Stimulated activated CD8-positive, alpha-beta memory T cell treated with anti-CD3 and anti-CD28 coated beads, Interleukin-4, amount 100 ng/mL, for 1 hour (primary cell): ENCODE data around the gene SON.
"Not testable (repeated sequence)": the region's sequence is repeated elsewhere in the genome, so short reads cannot be mapped to it uniquely, and the experiment has no call there.

Source experiments
- DNase-seq, 2 donors: peaks; one replicate each; pipeline ENCODE4 v3.0.0-alpha.2; 2020; ENCODE audit warnings: low read depth in 2 of 2, low spot score in 1 of 2

The SON gene, protein sequence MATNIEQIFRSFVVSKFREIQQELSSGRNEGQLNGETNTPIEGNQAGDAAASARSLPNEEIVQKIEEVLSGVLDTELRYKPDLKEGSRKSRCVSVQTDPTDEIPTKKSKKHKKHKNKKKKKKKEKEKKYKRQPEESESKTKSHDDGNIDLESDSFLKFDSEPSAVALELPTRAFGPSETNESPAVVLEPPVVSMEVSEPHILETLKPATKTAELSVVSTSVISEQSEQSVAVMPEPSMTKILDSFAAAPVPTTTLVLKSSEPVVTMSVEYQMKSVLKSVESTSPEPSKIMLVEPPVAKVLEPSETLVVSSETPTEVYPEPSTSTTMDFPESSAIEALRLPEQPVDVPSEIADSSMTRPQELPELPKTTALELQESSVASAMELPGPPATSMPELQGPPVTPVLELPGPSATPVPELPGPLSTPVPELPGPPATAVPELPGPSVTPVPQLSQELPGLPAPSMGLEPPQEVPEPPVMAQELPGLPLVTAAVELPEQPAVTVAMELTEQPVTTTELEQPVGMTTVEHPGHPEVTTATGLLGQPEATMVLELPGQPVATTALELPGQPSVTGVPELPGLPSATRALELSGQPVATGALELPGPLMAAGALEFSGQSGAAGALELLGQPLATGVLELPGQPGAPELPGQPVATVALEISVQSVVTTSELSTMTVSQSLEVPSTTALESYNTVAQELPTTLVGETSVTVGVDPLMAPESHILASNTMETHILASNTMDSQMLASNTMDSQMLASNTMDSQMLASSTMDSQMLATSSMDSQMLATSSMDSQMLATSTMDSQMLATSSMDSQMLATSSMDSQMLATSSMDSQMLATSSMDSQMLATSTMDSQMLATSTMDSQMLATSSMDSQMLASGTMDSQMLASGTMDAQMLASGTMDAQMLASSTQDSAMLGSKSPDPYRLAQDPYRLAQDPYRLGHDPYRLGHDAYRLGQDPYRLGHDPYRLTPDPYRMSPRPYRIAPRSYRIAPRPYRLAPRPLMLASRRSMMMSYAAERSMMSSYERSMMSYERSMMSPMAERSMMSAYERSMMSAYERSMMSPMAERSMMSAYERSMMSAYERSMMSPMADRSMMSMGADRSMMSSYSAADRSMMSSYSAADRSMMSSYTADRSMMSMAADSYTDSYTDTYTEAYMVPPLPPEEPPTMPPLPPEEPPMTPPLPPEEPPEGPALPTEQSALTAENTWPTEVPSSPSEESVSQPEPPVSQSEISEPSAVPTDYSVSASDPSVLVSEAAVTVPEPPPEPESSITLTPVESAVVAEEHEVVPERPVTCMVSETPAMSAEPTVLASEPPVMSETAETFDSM (N-terminal part only)

DNA sequence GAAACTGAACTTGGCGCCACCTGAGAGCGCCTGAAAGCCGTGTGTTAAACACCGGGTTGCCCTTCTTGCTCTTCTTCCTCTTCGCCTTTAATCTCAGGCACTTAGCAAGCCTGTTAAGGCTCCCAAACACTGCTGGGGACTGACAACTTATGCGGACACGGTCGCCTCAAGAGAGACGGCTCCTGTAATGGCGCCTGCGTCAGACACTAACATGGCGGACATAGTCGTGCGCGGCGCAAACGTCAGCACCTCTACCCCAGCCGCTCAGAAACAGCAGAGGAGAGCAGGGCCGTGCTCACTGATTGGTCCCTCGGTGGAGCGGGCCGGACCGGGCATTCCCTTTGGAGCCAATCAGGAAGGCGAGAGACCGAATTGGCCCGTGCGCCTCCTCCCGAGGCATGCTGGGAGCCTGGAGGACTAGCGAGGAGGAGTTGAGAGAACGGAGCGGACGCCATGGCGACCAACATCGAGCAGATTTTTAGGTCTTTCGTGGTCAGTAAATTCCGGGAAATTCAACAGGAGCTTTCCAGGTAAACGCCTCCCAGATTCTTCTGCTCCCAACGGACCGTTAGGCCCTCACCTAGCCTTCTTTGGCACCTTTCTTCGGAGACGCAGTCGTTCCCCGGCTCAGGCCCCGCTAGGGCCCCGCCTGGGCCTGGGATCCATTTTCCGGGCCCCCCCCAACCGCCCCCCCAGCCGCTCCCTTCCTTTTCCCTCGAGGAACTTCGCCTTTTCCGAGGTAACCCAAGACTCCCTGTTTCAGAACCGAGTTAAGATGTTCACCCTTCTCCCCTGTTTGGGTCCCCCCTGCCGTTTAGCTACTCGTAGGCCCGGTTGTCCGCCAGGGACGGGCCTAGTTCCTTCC lies at the start of gene SON:
SON (plus strand) TSS at position 399 of the 865 bp plus-strand sequence; CDS start at position 454, 55 bp downstream.
- peak; percentile 94 for DNase-seq

DNA sequence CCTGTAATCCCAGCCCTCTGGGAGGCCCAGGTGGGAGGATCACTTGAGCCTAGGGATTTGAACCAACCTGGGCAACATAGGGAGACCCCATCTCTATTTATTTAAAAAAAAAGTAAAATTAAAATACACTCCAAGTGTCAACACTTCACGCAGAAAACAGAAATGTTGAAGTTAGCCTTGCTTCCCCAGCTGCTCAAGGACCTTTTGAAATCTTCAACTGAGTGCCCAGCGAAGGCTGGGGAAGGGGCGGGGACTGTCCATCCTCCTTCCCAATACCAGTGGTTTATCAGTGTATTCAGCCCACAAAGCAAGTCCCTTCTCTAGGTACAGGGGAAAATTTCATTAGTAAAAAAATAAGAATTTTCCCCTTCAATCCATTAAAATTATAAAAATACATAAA lies 49.1 kb upstream of the SON start:
- no peak for DNase-seq

DNA sequence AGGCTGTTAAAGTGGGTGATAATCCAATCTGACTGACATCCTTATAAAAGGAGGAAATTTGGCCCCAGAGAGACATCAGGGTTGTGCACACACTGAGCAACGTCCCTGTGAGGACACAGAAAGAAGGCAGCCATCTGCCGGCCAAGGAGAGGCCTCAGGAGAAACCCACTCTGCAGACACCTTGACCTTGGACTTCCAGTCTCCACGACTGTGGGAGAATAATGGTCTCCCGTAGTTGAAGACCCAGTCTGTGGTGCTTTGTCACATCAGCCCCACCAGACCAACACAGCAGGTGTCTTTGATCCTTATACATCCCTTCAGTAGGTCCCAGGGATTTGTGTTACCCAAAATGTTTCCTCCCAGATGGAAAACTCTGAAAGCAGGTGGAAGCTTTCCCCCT lies 47.1 kb upstream of the SON start:
- no peak for DNase-seq

DNA sequence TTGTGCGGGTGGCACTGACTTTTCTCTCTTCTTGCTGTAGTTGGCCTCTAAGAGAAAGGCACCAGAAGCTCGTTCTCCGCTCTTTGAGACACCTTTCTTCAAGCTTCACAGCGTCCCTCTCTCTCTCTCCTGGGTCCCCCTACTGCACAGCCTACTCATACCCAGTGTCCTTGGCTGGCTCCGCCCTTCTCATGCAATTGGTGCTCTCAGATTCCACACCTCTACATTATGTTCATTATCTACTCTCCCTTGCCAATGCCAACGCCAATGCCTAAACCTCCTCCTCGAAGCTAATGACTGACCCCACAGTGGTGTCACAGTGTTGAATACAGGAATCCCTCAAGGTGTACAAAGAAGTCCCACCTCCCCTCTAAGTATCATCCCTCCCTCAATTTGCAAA lies 46.5 kb upstream of the SON start:
- no peak for DNase-seq

DNA sequence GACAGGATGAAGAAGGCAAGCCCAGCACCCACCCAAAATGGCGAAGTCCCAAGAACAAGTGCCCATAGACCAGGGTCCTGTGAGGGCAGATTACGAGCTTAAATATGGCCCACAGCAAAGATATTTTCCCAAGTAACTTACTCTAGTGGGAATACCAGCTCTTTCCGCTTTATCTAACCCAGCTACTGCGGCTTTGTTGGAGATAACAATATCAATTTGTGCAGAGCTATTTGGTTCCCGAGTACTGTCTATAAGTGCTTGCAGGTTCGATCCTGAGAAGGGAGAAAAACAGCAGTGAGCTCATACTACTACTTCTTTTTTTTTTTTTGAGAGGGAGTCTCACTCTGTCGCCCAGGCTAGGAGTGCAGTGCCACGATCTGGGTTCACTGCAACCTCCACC lies 37.0 kb upstream of the SON start:
- no peak for DNase-seq

DNA sequence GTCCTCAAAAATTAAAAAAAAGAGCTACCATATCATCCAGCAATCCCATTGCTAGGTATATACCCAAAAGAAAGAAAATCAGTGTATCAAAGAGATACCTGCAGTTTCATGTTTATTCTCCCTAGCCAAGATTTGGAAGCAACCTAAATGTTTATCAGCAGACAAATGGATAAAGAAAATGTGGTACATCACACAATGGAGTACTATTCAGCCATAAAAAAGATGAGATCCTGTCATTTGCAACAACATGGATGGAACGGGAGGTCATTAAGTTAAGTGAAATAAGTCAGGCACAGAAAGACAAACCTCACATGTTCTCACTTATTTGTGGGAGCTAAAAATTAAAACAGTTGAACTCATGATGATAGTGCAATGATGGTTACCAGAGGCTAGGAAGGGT lies 35.8 kb upstream of the SON start:
- DNase-seq, result not testable (repeated sequence)

DNA sequence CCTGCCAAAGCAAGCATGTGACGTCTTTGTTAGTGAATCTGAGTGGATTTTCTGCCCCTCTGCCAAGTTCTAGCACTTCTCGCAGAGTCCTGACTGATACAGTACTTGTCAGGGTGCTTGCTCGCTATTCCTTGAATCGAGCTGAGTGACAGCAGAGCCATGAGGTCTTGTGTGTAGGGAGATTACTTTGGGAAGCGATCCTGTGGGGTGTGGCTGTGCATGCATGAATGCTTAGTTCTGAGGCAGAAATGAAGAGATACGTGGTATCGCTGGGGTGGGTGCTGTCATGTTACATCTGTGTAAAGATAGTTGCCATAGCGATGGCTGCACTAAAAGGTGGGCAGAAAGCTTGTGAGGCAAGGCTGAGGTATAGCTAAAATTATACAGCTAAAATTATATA lies 32.0 kb upstream of the SON start:
- no peak for DNase-seq

DNA sequence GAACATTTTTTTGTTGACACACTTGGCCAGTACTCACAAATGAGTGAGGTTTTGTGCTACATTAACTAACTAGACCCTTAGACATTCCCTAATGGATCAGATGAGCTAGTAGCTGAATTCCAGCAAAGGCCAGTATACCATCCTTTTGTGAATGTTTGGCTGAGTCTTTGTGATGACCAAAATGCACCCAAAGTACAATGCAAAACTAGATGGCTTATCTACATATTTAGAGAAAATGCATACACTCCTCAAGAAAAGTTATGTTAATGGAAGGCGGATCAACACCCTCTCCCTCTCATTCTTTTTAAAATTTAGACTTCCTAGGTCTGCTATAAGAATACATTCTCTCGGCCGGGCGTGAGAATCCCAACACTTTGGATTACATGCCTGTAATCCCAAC lies 31.2 kb upstream of the SON start:
- no peak for DNase-seq

DNA sequence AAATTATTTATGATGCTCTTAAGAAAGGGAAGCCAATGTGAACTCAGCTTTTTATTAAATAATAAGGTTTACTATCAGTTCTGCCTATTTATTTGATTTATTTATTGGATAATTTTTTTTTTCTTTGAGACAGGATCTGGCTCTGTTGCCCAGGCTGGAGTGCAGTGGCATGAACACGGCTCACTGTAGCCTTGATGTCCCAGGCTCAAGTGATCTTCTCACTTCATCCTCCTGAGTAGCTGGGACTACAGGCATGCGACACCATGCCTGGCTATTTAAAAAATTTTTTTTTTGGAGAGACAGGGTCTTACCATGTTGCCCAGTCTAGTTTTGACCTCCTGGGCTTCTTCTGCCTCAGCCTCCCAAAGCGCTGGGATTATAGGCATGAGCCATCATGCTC lies 30.4 kb upstream of the SON start:
- no peak for DNase-seq

DNA sequence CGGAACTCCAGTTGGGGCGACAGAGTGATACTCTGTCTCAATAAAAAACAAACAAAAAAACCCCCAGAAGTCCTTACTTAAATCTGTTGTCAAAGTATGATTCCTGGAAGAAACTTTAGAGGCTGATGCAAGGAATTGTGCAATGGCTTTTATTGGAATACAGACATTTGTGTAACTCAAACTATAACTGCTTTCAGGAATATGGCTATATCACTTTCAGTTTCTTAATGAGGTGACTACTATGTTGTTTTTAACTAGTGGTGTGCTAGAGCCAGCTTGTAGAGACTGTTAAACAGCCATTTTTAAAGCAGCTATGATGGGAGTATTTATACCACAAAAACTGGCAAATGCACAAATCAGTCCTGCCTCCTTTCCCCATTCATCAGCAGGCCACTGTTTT lies 28.6 kb upstream of the SON start:
- no peak for DNase-seq

DNA sequence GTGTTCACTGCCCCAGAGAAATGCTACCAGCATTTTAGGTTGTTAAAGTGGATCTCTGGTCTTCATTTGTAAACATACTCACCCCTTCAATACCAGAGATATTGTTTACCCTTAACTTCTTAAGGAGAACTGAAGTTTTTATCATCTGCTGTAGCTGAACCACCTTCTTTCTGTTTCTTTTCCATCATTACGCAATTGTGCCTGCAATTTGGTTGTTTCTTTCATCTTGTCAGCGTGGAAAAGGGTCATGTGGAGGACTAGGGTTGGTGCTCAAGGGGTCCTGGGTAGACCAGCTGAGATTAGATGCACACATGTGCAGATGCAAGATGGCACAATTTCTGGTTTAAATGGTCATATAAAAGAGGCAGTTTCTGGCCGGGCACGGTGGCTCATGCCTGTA lies 23.9 kb upstream of the SON start:
- DNase-seq, result no peak

DNA sequence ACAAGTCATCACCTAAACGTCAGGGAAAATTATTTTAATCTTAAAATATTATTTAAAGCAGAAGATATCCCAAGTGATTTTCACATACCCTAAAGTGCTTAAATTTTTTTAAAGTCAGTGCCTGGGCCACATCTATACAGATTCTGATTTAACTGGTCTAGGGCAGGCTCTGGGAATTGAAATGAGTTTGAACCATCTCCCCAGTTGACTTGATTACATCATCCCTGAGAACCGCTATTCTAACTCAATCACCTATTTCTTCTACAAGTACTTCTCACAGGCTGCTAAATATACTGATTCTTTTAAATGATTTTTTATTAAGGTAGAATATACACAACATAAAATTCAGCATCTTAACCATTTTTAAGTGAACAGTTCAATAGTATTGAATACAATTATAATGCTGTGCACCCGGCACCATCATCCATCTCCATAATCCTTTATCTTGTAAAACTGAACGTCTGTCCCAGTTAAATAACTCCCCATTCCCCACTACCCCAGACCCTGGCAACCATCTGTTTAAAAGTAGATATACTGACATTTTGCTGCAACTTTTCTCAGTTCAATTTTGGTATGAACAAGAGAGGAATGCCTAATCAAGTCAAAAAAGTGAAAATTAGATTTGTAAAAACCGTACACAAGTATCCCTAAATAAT lies 20.4 kb upstream of the SON start:
- no peak for DNase-seq

DNA sequence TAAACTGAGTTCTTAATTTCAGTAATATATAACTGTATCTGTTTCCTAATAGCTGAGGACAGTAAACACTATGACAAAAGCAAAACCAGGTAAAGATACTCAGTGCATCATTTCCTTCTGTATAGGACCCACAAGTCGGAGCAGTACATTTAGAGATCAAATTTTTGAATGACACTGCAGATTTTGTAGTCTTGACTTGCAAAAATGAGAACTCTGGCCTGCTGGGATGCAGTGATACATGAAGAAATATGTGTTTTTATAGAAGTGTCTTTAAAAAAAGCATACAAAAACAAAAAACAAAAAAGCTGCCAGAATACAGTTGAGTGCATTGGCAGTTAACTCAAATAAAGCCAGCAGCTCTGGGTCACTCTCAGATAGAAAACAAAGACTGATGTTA lies 19.9 kb upstream of the SON start:
- DNase-seq, result no peak

DNA sequence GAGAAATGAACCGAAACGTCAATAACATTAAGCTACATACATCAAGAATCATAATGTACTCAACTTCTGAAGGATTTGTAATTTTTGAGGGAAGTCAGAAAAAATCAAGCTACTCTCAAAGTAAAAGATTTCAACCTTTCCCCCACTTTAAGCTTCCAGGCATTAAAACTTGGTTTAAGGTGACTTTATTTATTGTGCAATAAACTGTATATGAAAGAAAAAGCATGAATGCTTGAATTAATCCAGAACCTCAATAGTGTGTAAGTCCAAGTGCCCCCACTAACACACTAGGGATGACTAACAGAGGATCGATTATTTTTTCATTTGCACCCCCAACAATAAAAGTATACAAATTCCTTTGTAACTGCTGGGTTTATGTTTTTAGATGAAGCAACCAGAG lies 11.8 kb upstream of the SON start:
- no peak for DNase-seq

DNA sequence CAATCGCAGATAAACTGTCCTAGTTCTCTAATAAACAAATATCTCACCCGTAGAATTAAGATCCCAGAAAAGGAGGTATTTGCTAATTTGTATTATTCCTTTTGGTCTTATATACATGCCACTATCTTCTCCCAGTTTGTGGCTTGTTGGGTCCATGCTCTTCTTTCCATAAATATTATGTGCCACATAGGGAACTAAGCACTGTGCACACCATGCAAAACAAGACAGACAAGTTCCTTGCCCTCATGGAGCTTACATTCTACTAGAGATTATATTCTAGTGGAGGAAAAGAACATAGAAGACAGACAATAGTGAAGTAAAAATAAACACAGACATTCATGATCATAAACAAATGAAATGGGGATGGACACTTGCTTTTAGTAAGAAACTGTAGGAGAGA lies 5.6 kb upstream of the SON start:
- DNase-seq, result no peak

DNA sequence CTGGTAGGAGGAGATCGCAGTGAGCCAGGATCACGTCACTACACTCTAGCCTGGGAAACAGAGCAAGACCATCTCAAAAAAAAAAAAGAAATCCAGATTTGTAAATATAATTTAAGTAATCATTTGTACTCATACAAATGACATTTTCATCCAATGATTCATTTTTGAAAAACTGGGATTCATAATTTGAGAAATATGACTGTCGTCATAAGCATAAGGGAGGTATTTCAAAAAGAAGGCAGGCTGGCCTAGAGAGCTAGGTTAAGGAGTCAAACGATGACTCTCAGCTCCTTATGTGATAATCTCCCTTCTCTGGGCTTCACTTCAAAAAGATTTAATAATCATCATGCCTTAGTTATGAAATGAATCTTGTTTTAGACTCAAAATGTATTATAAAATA lies 3.2 kb upstream of the SON start:
- DNase-seq, result no peak

DNA sequence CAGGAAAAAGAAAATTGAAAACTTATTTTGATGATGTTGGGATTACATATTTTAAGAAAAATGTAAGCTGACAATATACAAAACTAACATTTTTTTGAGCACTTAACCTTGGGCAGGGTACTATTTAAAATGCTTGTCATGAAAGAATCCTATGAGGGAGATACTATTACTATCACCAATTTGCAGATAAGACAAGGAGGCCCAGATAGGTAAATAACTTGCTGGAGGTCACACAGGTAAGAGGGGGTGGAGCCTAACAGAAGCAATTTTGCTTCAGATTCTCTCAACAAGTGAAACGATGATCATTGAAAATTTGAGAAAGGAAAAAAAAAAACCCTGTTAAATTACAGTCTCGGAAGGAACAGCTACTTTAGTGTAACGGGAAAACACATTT lies 2.1 kb upstream of the SON start:
- DNase-seq, result no peak

DNA sequence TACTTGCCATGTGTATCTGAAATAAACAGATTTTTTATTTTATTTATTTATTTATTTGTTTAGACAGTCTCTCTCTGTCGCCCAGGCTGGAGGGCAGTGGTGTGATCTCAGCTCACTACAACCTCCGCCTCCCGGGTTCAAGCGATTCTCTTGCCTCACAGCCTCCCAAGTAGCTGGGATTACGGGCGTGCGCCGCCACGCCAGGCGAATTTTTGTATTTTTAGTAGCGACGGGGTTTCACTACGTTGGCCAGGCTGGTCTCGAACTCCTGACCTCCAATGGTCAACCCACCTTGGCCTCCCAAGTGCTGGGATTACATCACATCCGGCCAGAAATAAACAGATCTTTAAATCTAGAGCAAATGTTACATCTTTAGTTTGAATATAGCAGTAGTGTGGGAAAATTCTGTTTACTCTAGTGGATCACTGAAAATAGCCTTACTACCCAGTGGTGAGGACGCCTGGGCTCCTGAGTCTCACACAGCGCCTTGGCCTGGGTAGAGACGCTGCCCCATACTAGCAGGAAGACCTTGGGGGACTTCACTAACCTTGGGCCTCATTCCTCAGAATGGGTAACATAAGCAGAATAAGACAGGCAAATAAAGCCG lies 1.6 kb upstream of the SON start:
- no peak for DNase-seq

DNA sequence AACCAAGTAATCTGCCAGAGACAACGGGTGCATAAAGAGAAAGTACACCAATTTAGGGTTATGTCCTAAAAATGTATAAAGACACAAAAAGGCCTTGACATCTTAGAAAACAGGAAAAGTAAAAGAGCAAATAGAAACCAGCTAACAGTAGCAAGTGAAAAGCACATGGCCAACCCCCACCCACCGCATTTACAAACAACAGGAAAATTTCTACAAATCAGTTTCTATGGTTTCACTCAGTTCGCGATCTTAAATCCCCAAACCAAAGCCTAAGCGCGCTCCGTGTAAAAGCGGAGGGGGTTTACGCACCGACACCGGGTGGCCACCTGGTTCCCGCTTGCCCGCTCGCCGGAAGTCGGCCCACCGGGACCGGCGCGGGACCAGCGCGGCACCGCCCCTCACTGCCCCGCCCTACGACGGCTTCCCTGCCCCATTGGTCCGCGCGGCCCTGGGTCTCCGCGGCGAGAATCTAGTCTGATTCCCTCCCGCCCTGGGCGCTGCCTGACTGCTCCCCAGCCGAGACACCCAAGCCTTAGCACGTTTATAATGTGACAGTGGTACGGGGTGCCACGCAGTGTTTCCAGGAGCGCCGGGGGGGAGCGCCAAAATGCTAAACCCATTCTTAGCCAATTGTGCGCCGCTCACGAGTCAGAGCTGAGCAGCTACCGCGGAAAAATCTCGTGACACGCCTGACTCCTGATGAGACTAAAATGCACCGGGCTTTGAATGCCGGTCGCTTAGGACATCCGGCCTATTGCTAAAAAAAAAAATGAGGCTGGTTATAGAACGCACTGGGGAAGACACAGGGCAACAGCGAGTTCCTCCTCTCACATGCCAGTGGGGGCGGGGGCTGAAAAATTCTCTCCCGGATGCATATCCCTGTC lies 840 bp upstream of the SON start, which contains the start of gene GART:
GART (minus strand) TSS at position 362 of the 884 bp plus-strand sequence. CDS start 2,802 bp downstream, outside the sequence.
- DNase-seq, result peak; percentile 36 to 64
